ENCODE data around the gene TRAF3IP1. TPM values are rescaled to one million over a fixed set of nuclear protein-coding genes. Genes with fewer than 3 reads are reported as not detected.

The TRAF3IP1 gene
- total and polyA plus RNA-seq, 2 of the 13 experiments (the other 11 are each of a cell fraction or from before 2014, with no cell fraction given), result 4.1 to 12.9 TPM

DNA sequence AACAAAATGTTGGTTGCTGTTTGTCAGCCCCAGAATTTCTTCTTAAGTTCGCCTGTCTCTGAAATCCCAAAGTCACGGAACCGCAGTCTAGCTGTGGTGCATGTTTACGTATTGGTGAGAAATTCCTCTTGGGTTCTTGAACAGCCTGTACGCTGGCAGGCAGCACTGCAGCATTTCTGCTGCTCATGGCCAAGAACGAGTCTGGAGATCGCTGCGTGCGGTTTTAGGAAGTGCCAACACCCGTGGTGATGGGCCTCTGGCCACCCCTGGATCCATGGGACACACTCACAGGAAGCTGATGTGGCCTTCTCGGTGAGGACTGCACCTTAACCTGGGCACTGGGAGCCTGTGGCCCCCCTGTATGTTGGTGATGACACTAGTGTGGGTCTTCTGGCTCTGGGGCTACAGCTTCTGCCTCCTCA lies 130.1 kb downstream of the TRAF3IP1 start (continued):
- TF ChIP-seq, protein P1, sequence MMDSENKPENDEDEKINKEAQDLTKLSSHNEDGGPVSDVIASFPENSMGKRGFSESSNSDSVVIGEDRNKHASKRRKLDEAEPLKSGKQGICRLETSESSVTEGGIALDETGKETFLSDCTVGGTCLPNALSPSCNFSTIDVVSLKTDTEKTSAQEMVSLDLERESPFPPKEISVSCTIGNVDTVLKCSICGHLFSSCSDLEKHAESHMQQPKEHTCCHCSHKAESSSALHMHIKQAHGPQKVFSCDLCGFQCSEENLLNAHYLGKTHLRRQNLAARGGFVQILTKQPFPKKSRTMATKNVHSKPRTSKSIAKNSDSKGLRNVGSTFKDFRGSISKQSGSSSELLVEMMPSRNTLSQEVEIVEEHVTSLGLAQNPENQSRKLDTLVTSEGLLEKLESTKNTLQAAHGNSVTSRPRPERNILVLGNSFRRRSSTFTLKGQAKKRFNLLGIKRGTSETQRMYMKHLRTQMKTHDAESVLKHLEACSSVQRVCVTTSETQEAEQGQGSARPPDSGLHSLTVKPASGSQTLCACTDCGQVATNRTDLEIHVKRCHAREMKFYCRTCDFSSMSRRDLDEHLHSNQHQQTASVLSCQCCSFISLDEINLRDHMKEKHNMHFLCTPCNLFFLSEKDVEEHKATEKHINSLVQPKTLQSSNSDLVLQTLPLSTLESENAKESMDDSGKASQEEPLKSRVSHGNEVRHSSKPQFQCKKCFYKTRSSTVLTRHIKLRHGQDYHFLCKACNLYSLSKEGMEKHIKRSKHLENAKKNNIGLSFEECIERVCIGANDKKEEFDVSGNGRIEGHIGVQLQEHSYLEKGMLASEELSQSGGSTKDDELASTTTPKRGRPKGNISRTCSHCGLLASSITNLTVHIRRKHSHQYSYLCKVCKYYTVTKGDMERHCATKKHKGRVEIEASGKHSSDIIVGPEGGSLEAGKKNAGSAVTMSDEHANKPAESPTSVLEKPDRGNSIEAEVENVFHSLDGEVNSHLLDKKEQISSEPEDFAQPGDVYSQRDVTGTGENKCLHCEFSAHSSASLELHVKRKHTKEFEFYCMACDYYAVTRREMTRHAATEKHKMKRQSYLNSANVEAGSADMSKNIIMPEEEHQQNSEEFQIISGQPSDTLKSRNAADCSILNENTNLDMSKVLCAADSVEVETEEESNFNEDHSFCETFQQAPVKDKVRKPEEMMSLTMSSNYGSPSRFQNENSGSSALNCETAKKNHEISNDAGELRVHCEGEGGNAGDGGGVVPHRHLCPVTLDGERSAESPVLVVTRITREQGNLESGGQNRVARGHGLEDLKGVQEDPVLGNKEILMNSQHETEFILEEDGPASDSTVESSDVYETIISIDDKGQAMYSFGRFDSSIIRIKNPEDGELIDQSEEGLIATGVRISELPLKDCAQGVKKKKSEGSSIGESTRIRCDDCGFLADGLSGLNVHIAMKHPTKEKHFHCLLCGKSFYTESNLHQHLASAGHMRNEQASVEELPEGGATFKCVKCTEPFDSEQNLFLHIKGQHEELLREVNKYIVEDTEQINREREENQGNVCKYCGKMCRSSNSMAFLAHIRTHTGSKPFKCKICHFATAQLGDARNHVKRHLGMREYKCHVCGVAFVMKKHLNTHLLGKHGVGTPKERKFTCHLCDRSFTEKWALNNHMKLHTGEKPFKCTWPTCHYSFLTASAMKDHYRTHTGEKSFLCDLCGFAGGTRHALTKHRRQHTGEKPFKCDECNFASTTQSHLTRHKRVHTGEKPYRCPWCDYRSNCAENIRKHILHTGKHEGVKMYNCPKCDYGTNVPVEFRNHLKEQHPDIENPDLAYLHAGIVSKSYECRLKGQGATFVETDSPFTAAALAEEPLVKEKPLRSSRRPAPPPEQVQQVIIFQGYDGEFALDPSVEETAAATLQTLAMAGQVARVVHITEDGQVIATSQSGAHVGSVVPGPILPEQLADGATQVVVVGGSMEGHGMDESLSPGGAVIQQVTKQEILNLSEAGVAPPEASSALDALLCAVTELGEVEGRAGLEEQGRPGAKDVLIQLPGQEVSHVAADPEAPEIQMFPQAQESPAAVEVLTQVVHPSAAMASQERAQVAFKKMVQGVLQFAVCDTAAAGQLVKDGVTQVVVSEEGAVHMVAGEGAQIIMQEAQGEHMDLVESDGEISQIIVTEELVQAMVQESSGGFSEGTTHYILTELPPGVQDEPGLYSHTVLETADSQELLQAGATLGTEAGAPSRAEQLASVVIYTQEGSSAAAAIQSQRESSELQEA (CRISPR knock-in tag; IDR thresholded peaks at IDR 0.05; ENCODE audit: not compliant biosample characterization), result no peak
- TF ChIP-seq HDAC2 (CRISPR knock-in tag; IDR thresholded peaks at IDR 0.05) (no peak), ZNF724P (CRISPR knock-in tag; IDR thresholded peaks at IDR 0.05; ENCODE audit: borderline replicate concordance) (0 out of 2 replicates have a peak, but pooled peaks have one; percentile 1), NR2C2 (CRISPR knock-in tag; IDR thresholded peaks at IDR 0.05; ENCODE audit: borderline replicate concordance) (no peak), ZNF382 (CRISPR knock-in tag; IDR thresholded peaks at IDR 0.05; ENCODE audit: borderline replicate concordance) (no peak), ZNF446 (CRISPR knock-in tag; IDR thresholded peaks at IDR 0.05) (peak; percentile 62; the same call in 1 of the 2 replicates), SKI (IDR thresholded peaks at IDR 0.05; ENCODE audit: partially characterized antibody) (no peak), NFRKB (IDR thresholded peaks at IDR 0.05) (no peak), ZNF121 (CRISPR knock-in tag; IDR thresholded peaks at IDR 0.05) (no peak), PLRG1 (conservative IDR thresholded peaks at IDR 0.05) (no peak), ZNF12 (CRISPR knock-in tag; IDR thresholded peaks at IDR 0.05) (no peak), BHLHE40 (IDR thresholded peaks at IDR 0.05; ENCODE audit: low read length) (no peak)
- TF ChIP-seq, protein P2, sequence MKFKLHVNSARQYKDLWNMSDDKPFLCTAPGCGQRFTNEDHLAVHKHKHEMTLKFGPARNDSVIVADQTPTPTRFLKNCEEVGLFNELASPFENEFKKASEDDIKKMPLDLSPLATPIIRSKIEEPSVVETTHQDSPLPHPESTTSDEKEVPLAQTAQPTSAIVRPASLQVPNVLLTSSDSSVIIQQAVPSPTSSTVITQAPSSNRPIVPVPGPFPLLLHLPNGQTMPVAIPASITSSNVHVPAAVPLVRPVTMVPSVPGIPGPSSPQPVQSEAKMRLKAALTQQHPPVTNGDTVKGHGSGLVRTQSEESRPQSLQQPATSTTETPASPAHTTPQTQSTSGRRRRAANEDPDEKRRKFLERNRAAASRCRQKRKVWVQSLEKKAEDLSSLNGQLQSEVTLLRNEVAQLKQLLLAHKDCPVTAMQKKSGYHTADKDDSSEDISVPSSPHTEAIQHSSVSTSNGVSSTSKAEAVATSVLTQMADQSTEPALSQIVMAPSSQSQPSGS (CRISPR knock-in tag; IDR thresholded peaks at IDR 0.05), result no peak
- TF ChIP-seq, protein P3, sequence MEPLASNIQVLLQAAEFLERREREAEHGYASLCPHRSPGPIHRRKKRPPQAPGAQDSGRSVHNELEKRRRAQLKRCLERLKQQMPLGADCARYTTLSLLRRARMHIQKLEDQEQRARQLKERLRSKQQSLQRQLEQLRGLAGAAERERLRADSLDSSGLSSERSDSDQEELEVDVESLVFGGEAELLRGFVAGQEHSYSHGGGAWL (CRISPR knock-in tag; IDR thresholded peaks at IDR 0.05), result no peak
- TF ChIP-seq, protein P4, sequence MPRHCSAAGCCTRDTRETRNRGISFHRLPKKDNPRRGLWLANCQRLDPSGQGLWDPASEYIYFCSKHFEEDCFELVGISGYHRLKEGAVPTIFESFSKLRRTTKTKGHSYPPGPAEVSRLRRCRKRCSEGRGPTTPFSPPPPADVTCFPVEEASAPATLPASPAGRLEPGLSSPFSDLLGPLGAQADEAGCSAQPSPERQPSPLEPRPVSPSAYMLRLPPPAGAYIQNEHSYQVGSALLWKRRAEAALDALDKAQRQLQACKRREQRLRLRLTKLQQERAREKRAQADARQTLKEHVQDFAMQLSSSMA (CRISPR knock-in tag; IDR thresholded peaks at IDR 0.05), result no peak
- TF ChIP-seq, protein P5, sequence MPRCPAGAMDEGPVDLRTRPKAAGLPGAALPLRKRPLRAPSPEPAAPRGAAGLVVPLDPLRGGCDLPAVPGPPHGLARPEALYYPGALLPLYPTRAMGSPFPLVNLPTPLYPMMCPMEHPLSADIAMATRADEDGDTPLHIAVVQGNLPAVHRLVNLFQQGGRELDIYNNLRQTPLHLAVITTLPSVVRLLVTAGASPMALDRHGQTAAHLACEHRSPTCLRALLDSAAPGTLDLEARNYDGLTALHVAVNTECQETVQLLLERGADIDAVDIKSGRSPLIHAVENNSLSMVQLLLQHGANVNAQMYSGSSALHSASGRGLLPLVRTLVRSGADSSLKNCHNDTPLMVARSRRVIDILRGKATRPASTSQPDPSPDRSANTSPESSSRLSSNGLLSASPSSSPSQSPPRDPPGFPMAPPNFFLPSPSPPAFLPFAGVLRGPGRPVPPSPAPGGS (CRISPR knock-in tag; IDR thresholded peaks at IDR 0.05), result no peak
- TF ChIP-seq, protein P6, sequence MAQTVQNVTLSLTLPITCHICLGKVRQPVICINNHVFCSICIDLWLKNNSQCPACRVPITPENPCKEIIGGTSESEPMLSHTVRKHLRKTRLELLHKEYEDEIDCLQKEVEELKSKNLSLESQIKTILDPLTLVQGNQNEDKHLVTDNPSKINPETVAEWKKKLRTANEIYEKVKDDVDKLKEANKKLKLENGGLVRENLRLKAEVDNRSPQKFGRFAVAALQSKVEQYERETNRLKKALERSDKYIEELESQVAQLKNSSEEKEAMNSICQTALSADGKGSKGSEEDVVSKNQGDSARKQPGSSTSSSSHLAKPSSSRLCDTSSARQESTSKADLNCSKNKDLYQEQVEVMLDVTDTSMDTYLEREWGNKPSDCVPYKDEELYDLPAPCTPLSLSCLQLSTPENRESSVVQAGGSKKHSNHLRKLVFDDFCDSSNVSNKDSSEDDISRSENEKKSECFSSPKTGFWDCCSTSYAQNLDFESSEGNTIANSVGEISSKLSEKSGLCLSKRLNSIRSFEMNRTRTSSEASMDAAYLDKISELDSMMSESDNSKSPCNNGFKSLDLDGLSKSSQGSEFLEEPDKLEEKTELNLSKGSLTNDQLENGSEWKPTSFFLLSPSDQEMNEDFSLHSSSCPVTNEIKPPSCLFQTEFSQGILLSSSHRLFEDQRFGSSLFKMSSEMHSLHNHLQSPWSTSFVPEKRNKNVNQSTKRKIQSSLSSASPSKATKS (CRISPR knock-in tag; IDR thresholded peaks at IDR 0.05), result no peak
